Type B pancreatic cell (in vitro differentiated cells): ENCODE measurements around the gene HOXA2. TPM values are rescaled to one million over a fixed set of nuclear protein-coding genes. Genes with fewer than 3 reads are reported as not detected.

Source experiments
- DNase-seq: peaks from one replicate; pipeline ENCODE4 v3.0.0; 2021; ENCODE audit warnings: mixed read lengths; ENCODE audit not compliant: unreplicated experiment; ENCODE audit errors: extremely low spot score
- H3K27ac Mint-ChIP-seq: 2 replicates; pipeline ENCODE4 v1.8.0; 2021; ENCODE audit warnings: mild to moderate bottlenecking, mixed read lengths
- H3K27me3 Mint-ChIP-seq: 2 replicates; pipeline ENCODE4 v1.8.0; 2021; ENCODE audit warnings: mixed read lengths
- H3K36me3 Mint-ChIP-seq: 2 replicates; pipeline ENCODE4 v1.8.0; 2021; ENCODE audit warnings: mixed read lengths
- H3K4me1 Mint-ChIP-seq: one replicate; pipeline ENCODE4 v1.8.0; 2021; ENCODE audit warnings: mixed read lengths; ENCODE audit not compliant: unreplicated experiment
- H3K4me3 Mint-ChIP-seq: 2 replicates; pipeline ENCODE4 v1.8.0; 2021; ENCODE audit warnings: mild to moderate bottlenecking, mixed read lengths
- H3K9me3 Mint-ChIP-seq: 2 replicates; pipeline ENCODE4 v1.8.0; 2021; ENCODE audit warnings: mixed read lengths
- total RNA-seq: library from RNA; stranded (reverse); gene quantifications from 2 replicates; pipeline ENCODE4 v1.2.1, GENCODE V29; 2021; ENCODE audit warnings: low replicate concordance
- TF ChIP-seq, protein P1 (sequence below): fragments of 200-600 bp; sonication (generic); conservative IDR thresholded peaks from 2 replicates; pipeline ENCODE4 v1.5.0; 2021; ENCODE audit warnings: antibody characterized with exemption, mild to moderate bottlenecking

Gene HOXA2
- total RNA-seq, 1 donor from 2014 or later = 26.8 TPM

DNA sequence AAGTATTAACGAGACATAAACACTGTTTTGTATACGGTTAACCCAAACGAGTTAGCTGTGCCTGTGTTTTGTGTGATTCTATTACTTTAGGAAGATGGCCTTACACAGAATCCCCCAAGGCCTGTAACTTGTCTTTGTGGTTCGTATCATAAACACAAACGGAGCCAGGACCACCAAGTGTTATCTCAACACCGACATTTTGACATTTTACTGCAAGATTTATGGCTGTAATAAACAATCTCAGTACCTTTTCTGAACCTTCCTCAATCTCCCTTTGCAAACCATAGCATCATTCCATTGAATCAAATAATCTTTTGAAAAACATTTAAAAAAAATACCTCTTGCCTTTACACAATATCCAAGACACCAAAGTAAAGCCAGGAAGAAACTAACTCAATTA lies 30.5 kb upstream of the HOXA2 start:
- Mint-ChIP-seq H3K36me3 (peaks cover 22% of the 10 kb centered on the region), H3K4me3 (peak overlapping the region; percentile 99), H3K9me3 (no peaks in the 10 kb centered on the region), H3K27me3 (peaks cover 31% of the 10 kb centered on the region), H3K27ac (peak overlapping the region; percentile 94), H3K4me1 (peaks cover 64% of the 10 kb centered on the region)
- TF ChIP-seq, protein P1, sequence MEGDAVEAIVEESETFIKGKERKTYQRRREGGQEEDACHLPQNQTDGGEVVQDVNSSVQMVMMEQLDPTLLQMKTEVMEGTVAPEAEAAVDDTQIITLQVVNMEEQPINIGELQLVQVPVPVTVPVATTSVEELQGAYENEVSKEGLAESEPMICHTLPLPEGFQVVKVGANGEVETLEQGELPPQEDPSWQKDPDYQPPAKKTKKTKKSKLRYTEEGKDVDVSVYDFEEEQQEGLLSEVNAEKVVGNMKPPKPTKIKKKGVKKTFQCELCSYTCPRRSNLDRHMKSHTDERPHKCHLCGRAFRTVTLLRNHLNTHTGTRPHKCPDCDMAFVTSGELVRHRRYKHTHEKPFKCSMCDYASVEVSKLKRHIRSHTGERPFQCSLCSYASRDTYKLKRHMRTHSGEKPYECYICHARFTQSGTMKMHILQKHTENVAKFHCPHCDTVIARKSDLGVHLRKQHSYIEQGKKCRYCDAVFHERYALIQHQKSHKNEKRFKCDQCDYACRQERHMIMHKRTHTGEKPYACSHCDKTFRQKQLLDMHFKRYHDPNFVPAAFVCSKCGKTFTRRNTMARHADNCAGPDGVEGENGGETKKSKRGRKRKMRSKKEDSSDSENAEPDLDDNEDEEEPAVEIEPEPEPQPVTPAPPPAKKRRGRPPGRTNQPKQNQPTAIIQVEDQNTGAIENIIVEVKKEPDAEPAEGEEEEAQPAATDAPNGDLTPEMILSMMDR = no peak
- DNase-seq = no peak

DNA sequence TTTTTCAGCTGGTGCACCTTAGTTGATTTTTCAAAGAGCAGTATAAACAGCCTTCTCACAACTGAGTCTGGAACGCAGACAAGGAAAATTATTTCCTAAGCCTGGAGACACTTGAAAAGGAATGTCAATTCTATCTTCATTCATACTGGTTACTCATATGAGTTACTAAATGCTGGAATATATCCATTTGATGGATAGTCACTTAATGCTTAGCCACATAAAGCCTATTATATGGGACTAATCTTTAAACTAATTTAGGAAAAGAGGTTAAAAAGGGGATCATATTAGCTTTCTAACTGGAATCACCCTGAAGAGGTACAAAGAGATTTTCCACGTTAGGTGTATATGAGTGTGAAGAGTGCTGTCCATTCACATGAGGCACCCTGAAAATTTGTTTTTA lies 29.7 kb upstream of the HOXA2 start:
- peaks cover 27% of the 10 kb centered on the region for H3K27me3 Mint-ChIP-seq
- H3K36me3 Mint-ChIP-seq = peaks cover 22% of the 10 kb centered on the region
- no peaks in the 10 kb centered on the region for H3K9me3 Mint-ChIP-seq
- H3K27ac Mint-ChIP-seq = peak overlapping the region; percentile 90
- TF ChIP-seq, protein P1 = no peak
- H3K4me3 Mint-ChIP-seq = peak overlapping the region; percentile 90
- peaks cover 67% of the 10 kb centered on the region for H3K4me1 Mint-ChIP-seq
- DNase-seq = no peak

DNA sequence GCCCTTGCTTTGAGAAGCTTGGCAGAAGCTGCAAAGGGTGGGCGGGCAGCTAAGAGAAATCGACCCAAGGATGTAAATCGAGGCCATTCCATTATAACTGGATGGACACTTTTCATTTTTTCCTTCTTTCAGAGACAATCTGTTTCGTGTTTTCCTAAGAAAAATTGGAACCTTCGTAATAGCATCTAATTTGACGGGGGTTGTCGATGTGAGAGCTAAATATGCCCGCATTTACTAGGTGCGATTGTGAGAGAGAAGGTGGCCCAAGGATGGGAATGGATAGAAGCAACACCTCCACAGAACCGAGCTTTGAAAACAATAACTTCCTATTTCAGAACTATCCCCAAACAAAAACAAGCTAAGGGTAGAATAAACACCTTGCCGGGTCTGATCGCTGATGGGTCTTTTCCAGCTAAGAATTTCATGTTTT lies 28.9 kb upstream of the HOXA2 start:
- Mint-ChIP-seq H3K27me3 (peaks cover 27% of the 10 kb centered on the region), H3K9me3 (no peaks in the 10 kb centered on the region), H3K36me3 (peaks cover 22% of the 10 kb centered on the region), H3K27ac (peak overlapping the region; percentile 90), H3K4me3 (peak overlapping the region; percentile 90), H3K4me1 (peaks cover 75% of the 10 kb centered on the region)
- DNase-seq = no peak
- TF ChIP-seq, protein P1 = no peak

DNA sequence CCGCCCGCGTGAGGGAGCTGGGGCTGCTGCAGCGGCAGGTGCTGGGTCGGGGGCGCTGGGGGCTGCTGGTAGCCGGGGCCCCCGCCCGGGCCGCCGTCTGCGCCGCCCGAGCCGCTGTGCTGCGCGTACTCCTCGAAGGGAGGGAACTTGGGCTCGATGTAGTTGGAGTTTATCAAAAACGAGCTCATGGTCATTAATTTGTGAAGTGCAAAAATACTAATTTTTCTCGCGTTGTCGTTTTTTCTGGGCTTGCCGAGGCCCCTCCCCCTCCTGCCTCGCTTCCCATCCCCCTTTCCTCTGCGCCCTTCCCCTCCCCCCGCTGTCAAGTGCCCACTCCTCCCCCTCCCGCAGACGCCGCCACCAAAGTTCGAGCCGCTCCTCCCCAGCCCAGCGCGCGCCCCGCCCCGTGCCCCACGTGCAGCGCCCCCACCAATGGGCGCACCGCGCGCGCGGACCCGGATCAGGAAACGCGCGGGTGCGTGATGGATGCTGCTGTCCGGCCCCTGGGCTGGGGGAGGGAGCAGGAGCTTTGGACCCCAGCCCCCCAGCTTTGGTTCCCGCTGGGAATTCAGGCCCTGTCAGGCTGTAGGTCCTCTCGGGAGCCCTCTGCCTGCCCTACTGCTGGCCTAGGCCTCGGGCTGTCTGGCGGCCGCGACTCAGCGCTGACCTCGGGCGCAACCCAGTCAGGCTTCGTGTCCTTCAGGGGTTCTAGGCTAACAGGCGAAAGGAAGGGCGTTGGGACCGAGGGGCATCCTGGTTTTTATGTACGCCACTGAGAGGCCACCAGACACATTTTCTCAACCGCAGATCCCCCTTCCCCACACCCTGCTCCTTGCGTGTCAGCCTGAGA lies 28.3 kb upstream of the HOXA2 start, which contains the start of gene HOXA4:
Gene HOXA4, minus strand, starts transcription at position 218 of the 850 bp plus-strand sequence. Its CDS starts 24 bp downstream, at position 194.
- Mint-ChIP-seq H3K4me1 (peaks cover 75% of the 10 kb centered on the region), H3K27ac (peak within 1 kb of the TSS; percentile 99), H3K27me3 (peaks cover 31% of the 10 kb centered on the region)

DNA sequence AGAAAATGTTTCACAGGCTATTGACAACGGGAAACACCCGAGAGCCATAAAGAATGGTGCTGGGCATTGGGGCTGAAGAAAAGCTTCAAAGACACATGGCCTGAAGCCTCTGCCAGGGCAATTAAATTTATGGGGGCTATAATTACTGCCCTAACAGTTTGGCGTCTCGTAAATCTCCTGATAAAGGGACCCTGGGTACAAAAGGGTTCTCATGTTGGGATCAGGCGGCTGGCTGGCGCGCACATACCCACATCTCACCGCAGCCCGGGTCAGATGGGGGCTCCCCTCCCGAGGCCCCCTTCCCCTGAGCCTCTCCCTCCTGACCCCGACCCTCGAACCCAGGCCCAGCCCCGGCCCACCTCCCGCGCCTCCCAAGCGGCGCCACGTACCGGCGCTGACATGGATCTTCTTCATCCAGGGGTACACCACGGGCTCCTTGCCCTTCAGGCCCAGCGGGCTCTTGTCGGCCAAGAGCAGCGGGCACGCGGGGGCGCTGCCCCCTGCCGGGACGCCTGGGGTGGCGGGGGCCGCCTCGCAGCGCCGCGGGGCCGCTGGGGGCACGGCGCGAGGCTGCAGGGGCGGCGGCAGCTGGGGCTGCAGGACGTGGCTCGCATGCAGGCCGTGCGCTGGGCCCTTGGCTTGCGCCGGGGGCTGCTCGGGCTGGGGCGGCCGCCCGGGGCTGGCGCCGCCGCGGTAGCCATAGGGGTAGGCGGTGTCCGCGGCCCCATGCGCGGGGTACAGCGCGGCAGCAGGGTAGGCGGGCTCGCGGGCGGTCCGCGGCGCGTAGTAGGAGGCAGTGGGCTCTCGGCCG lies 27.5 kb upstream of the HOXA2 start:
- Mint-ChIP-seq H3K36me3 (peaks cover 22% of the 10 kb centered on the region), H3K9me3 (no peaks in the 10 kb centered on the region), H3K4me3 (peak overlapping the region; percentile 91), H3K27ac (peak overlapping the region; percentile 99), H3K4me1 (peaks cover 75% of the 10 kb centered on the region), H3K27me3 (peaks cover 39% of the 10 kb centered on the region)
- peak; percentile 76 for DNase-seq
- TF ChIP-seq, protein P1 = no peak

More for the DNA sequence above, 28.3 kb upstream of the HOXA2 start, which contains the start of gene HOXA4:
- TF ChIP-seq, protein P1 = no peak
- H3K36me3 Mint-ChIP-seq = peaks cover 22% of the 10 kb centered on the region
- peak within 1 kb of the TSS; percentile 91 for H3K4me3 Mint-ChIP-seq
- H3K9me3 Mint-ChIP-seq = no peaks in the 10 kb centered on the region
- peak; percentile 98 for DNase-seq
